ENCODE results near the gene MRPL54. TPM values are rescaled to one million over a fixed set of nuclear protein-coding genes. Genes with fewer than 3 reads are reported as not detected.
"Not testable (repeated sequence)": the region's sequence is repeated elsewhere in the genome, so short reads cannot be mapped to it uniquely, and the experiment has no call there.

MRPL54 gene
- polyA plus RNA-seq, 6 donors from 2014 or later: 113 to 186 (median 131) TPM

DNA sequence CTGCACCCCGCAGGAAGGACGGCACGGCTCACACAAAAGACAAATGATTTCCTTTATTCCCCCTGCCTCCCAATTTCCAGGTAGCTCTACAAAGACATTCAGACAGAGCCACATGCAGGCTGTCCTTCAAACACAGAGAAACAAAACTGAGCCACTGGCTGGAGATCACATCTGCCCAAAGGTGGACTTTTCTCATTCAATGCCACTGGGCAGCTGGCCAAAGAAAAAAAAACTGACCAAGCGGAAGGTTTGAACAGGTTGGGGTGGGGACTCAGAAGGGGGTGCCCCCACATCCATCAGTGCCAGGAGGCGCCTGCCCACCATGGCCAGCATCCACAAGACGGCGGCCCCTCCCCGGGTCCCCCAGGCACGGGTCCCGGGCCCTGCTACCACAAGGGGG is 41.5 kb downstream of the MRPL54 start:
- no peak for ATAC-seq (ENCODE audit: low read depth in 2 of 2)
- H3K4me1 Mint-ChIP-seq: peaks cover 10 to 18% (median 18%) of the 10 kb centered on the region in 3 donors
- peaks cover 0 to 25% (median 12%) of the 10 kb centered on the region in 3 donors for H3K27me3 Mint-ChIP-seq
- H3K27ac Mint-ChIP-seq: peak overlapping the region in 2 of 6 donors; percentile 65 to 72
- no peaks in the 10 kb centered on the region for H3K36me3 Mint-ChIP-seq
- no peak overlapping the region for H3K4me3 Mint-ChIP-seq
- H3K9me3 Mint-ChIP-seq: peaks cover 0 to 4% (median 0%) of the 10 kb centered on the region in 7 donors
- no peak for DNase-seq

GRCh38 chr19:3804429-3804828 is 41.9 kb downstream of the MRPL54 start:
- peaks cover 15 to 23% (median 18%) of the 10 kb centered on the region in 3 donors for H3K4me1 Mint-ChIP-seq
- H3K27ac Mint-ChIP-seq: no peak overlapping the region
- no peaks in the 10 kb centered on the region for H3K36me3 Mint-ChIP-seq
- no peak for ATAC-seq (ENCODE audit: low read depth in 2 of 2)
- DNase-seq: no peak
- peaks cover 0 to 25% (median 12%) of the 10 kb centered on the region in 3 donors for H3K27me3 Mint-ChIP-seq
- H3K4me3 Mint-ChIP-seq: no peak overlapping the region
- peaks cover 0 to 4% (median 0%) of the 10 kb centered on the region in 7 donors for H3K9me3 Mint-ChIP-seq

GRCh38 chr19:3805859-3806258 is 43.4 kb downstream of the MRPL54 start:
- Mint-ChIP-seq H3K4me1 (peaks cover 22 to 34% (median 27%) of the 10 kb centered on the region in 3 donors), H3K27ac (no peak overlapping the region), H3K36me3 (no peaks in the 10 kb centered on the region), H3K4me3 (no peak overlapping the region), H3K9me3 (peaks cover 0 to 4% (median 0%) of the 10 kb centered on the region in 7 donors), H3K27me3 (peaks cover 0 to 25% (median 12%) of the 10 kb centered on the region in 3 donors)
- ATAC-seq (ENCODE audit: low read depth in 2 of 2) (no peak), DNase-seq (no peak)

GRCh38 chr19:3807131-3807480 is 44.6 kb downstream of the MRPL54 start:
- peaks cover 19 to 28% (median 28%) of the 10 kb centered on the region in 3 donors for H3K4me1 Mint-ChIP-seq
- H3K36me3 Mint-ChIP-seq: no peaks in the 10 kb centered on the region
- DNase-seq (no peak), ATAC-seq (ENCODE audit: low read depth in 2 of 2) (no peak)
- H3K4me3 Mint-ChIP-seq: no peak overlapping the region
- H3K9me3 Mint-ChIP-seq: peaks cover 0 to 4% (median 0%) of the 10 kb centered on the region in 7 donors
- H3K27ac Mint-ChIP-seq: no peak overlapping the region
- peaks cover 0 to 18% (median 12%) of the 10 kb centered on the region in 3 donors for H3K27me3 Mint-ChIP-seq

DNA sequence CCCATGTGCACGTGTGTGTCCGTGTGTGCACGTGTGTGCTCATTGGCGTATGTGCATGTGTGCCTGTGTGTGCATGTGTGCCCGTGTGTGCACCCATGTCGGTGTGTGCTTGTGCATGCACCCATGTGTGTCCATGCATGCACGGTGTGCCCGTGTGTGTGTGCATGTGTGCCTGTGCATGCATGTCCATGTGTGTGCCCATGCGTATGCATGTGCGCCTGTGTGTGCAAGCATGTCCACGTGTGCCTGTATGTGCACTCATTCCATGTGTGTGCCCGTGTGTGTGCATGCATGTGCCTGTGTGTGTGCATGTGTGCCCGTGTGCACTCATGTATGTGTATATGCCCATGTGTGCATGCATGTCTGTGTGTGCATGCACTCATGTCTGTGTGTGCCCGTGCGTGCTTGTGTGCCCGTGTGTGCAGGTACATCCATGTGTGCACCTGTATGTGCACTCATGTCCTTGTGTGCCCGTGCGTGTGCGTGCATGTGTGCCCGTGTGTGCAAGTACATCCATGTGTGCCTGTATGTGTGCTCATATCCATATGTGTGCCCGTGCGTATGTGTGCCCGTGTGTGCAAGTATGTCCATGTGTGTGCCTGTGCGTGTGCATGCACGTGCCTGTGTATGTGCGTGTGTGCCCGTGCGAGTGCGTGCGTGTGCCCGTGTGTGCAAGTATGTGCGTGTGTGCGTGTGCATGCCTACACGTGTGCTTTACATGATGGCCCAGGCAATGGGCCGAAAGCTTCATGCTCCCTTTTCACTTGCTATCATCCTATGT is 45.3 kb downstream of the MRPL54 start:
- ATAC-seq (ENCODE audit: low read depth in 2 of 2): no peak
- DNase-seq: no peak
- Mint-ChIP-seq H3K27ac (peak overlapping the region in 1 of 6 donors; percentile 66), H3K9me3 (peaks cover 0 to 4% (median 1%) of the 10 kb centered on the region in 7 donors), H3K4me1 (peaks cover 25 to 34% (median 34%) of the 10 kb centered on the region in 3 donors), H3K27me3 (peaks cover 0 to 11% (median 9%) of the 10 kb centered on the region in 3 donors), H3K36me3 (no peaks in the 10 kb centered on the region), H3K4me3 (no peak overlapping the region)

DNA sequence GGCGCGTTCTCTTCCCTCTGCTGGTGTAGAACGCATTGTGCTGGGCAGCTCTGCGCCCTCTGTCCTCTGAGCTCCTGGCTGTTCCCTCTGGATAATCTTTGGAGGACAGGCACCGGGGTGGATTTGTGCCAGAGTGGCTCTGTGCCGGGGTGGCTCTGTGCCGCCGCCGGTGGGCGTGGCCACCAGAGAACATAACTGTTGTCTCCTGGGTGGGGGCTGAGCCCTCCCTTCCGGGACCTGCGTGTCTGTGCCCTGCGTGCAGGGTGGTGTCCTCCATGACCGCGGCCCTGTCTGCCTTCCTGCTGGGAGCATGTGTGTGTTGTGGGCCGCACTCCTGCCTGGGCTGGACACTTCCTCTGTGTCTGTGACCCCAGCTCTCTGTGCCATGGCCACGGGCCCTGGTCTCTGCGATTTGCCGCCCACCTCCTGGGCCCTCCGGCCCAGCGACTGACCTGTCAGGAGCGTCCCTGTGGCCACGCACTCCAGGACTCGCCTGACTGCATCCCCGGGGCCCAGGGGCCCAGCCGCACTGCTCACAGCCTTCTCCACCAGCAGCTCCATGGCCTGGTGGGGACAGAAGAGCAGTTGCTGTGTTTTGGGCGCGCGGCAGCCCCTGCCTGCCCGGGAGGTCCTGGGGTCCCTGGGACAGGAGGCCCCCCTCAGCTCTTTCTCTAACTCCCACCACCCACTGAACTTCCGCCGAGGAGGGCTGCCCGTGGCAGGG is 46.1 kb downstream of the MRPL54 start:
- peak overlapping the region in 4 of 6 donors; percentile 29 to 97 (median 56) for H3K27ac Mint-ChIP-seq
- H3K4me3 Mint-ChIP-seq: no peak overlapping the region
- peaks cover 32 to 42% (median 41%) of the 10 kb centered on the region in 3 donors for H3K4me1 Mint-ChIP-seq
- ATAC-seq (ENCODE audit: low read depth in 2 of 2) (no peak), DNase-seq (no peak)
- H3K9me3 Mint-ChIP-seq: peaks cover 0 to 4% (median 1%) of the 10 kb centered on the region in 7 donors
- peaks cover 0 to 4% (median 1%) of the 10 kb centered on the region in 3 donors for H3K27me3 Mint-ChIP-seq
- no peaks in the 10 kb centered on the region for H3K36me3 Mint-ChIP-seq

- peak overlapping the region in 4 of 8 donors; percentile 29 to 52 (median 38) for H3K4me3 Mint-ChIP-seq
- ATAC-seq (ENCODE audit: low read depth in 2 of 2) (peak; percentile 60 to 66), DNase-seq (peak; percentile 82)
- peaks cover 40 to 56% (median 51%) of the 10 kb centered on the region in 3 donors for H3K4me1 Mint-ChIP-seq
- H3K36me3 Mint-ChIP-seq: no peaks in the 10 kb centered on the region
- peaks cover 0 to 4% (median 1%) of the 10 kb centered on the region in 7 donors for H3K9me3 Mint-ChIP-seq
- H3K27me3 Mint-ChIP-seq: no peaks in the 10 kb centered on the region
- peak overlapping the region; percentile 68 to 99 (median 85) for H3K27ac Mint-ChIP-seq
Observed at GRCh38 chr19:3809881-3810707, 47.6 kb downstream of the MRPL54 start.

DNA sequence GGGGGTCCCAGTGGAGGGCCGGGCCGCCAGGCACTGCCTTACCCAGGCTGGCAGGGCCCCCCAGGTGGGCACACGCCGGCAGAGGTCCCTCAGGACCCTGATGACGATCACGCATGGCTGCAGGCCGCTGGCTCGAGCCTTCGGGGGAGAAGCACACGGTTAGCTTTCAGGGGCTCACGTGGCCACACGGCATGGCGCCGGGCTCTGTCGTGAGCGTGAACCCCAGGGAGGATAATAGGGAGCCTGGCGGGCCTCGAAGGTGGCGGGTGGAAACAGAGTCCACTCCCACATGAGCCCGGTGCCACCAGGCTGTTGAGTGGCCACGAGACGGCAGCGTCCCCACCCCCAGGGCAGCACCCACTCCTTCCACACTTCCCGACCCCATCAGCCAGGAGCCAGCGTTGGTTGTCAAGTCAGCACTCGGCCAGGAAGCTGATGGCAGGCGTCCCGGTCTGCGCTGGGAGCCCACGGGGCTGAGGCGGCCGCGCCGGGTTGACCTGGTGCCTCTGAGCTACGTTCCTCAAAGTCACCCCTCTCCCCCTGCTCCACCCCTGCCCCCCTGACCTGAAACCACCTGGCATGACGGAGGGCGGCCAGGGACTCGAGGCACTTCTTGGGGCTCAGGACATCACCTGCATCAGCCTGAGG is 48.4 kb downstream of the MRPL54 start:
- Mint-ChIP-seq H3K9me3 (peaks cover 0 to 4% (median 1%) of the 10 kb centered on the region in 7 donors), H3K4me3 (peak overlapping the region in 7 of 8 donors; percentile 5 to 80 (median 41)), H3K36me3 (no peaks in the 10 kb centered on the region), H3K27ac (peak overlapping the region; percentile 61 to 99 (median 85)), H3K27me3 (no peaks in the 10 kb centered on the region), H3K4me1 (peaks cover 40 to 56% (median 48%) of the 10 kb centered on the region in 3 donors)
- no peak for DNase-seq
- ATAC-seq (ENCODE audit: low read depth in 2 of 2): peak; percentile 42 to 48

- peak overlapping the region in 5 of 8 donors; percentile 34 to 72 (median 44) for H3K4me3 Mint-ChIP-seq
- no peaks in the 10 kb centered on the region for H3K36me3 Mint-ChIP-seq
- peaks cover 0 to 4% (median 0%) of the 10 kb centered on the region in 7 donors for H3K9me3 Mint-ChIP-seq
- no peaks in the 10 kb centered on the region for H3K27me3 Mint-ChIP-seq
- DNase-seq (no peak), ATAC-seq (ENCODE audit: low read depth in 2 of 2) (no peak)
- H3K4me1 Mint-ChIP-seq: peaks cover 35 to 56% (median 51%) of the 10 kb centered on the region in 3 donors
- peak overlapping the region; percentile 47 to 99 (median 93) for H3K27ac Mint-ChIP-seq
Observed at GRCh38 chr19:3813473-3814392, 51.3 kb downstream of the MRPL54 start.

DNA sequence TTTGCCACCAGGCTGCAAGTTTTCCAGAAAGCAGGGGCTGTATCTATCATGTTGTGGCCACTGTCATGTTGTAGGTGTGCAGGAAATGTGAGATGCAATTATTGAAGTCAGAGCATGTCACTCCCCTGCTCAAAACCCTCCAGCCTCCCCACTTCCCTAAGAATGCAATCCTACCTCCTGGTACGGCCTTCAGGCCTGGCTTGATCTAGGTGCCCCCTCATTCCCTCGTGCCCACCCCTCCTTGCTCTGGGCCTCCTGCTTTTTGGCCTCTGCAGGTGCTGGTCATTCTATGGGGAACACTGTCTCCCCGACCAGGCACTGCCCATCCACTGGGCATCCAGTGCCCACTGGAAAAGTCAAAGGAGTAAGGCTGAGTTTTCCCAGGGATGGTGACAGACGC is 52.2 kb downstream of the MRPL54 start:
- Mint-ChIP-seq H3K36me3 (no peaks in the 10 kb centered on the region), H3K4me3 (peak overlapping the region in 4 of 8 donors; percentile 27 to 66 (median 52)), H3K27ac (peak overlapping the region in 5 of 6 donors; percentile 7 to 99 (median 94)), H3K9me3 (peaks cover 0 to 4% (median 0%) of the 10 kb centered on the region in 7 donors), H3K4me1 (peaks cover 29 to 49% (median 48%) of the 10 kb centered on the region in 3 donors), H3K27me3 (no peaks in the 10 kb centered on the region)
- ATAC-seq (ENCODE audit: low read depth in 2 of 2) (no peak), DNase-seq (no peak)

- not testable (repeated sequence) for DNase-seq; H3K27me3 Mint-ChIP-seq; H3K36me3 Mint-ChIP-seq; H3K27ac Mint-ChIP-seq; ATAC-seq (ENCODE audit: low read depth in 2 of 2); H3K9me3 Mint-ChIP-seq
- H3K4me3 Mint-ChIP-seq: peak overlapping the region in 1 of 8 donors; percentile 32
- peaks cover 25 to 45% (median 36%) of the 10 kb centered on the region in 3 donors for H3K4me1 Mint-ChIP-seq
Observed at GRCh38 chr19:3816148-3816547, 53.7 kb downstream of the MRPL54 start.

All from naive B cell (primary cell).